ENCODE measurements around the gene GMDS. TPM values are rescaled to one million over a fixed set of nuclear protein-coding genes. Genes with fewer than 3 reads are reported as not detected.

GMDS gene
- total and polyA plus RNA-seq, 2 of the 13 experiments (the other 11 are each of a cell fraction or from before 2014, with no cell fraction given), result 64.4 to 112 TPM

- TF ChIP-seq ZNF761 (CRISPR knock-in tag; conservative IDR thresholded peaks at IDR 0.05) (no peak), IRX3 (CRISPR knock-in tag; IDR thresholded peaks at IDR 0.05; ENCODE audit: borderline replicate concordance, low read depth) (no peak), KAT2B (IDR thresholded peaks at IDR 0.05; ENCODE audit: borderline replicate concordance, low read depth, low read length) (no peak), CTCF (CRISPR knock-in tag; IDR thresholded peaks at IDR 0.05) (no peak), XBP1 (CRISPR knock-in tag; IDR thresholded peaks at IDR 0.05) (no peak), FLYWCH1 (CRISPR knock-in tag; IDR thresholded peaks at IDR 0.05) (no peak)
Observed at GRCh38 chr6:2029130-2029794, 216.1 kb downstream of the GMDS start (continued).

DNA sequence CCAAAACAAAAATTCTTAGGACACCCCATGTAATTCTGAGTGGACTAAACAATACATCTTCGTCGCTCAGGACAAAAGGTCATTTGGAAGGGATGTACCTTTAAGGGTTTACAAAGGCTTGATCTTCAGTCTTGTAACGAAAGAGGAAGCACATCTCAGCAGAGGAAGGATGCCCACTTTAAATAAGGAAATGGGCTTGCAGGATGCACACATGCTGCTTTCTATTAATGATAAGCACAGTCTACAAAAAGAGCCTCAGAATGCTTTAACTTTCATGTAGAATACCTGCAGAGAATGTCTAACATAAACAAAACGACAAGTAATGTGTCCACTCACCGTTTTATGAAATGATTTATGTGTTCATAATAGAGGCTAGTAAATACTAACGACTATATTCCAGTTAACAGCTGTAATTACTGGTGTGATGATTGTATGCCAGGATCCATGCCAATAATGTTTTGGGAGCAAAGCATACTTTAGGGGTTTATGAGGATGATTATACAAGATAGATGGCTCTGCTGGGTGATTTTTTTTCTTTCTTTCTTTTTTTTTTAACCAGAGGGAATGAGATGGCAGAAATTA, 216.9 kb downstream of the GMDS start:
- DNase-seq (ENCODE audit: low spot score), result no peak
- no peak for ATAC-seq
- peaks cover 0 to 4% of the 10 kb centered on the region in 2 experiments; a peak in 2 of 5 replicates for H3K36me3 ChIP-seq (replicated peaks in 1 of 2; ENCODE audit: control insufficient read depth in 1 of 2, insufficient read depth in 2 of 2, low read length in 2 of 2)
- in situ Hi-C loops (cut with HindIII; ENCODE audit: extremely low pct_ligation_motif_present, low pct_unique_long_range_greater_than_20kb) (no loop called here), intact Hi-C loops (cut with micrococcal nuclease; ENCODE audit: unreplicated experiment) (no loop called here)
- H3K4me1 ChIP-seq (ENCODE audit: insufficient read depth, low read length), result no peaks in the 10 kb centered on the region
- H4K20me1 ChIP-seq (ENCODE audit: insufficient read depth, low read length), result no peaks in the 10 kb centered on the region; the same call in 1 of the 2 replicates
- no peak overlapping the region for H3K27ac ChIP-seq (ENCODE audit: extremely low read length, insufficient read depth, low read length)
- no peak overlapping the region for H2AFZ ChIP-seq (ENCODE audit: low read length)
- H3K4me3 ChIP-seq (replicated peaks in 1 of 3; ENCODE audit: insufficient read depth in 1 of 3, low read depth in 2 of 3, low read length in 3 of 3), result no peak overlapping the region
- no peak overlapping the region for H3K9ac ChIP-seq (ENCODE audit: insufficient read depth, low read depth, low read length)
- no peak overlapping the region for H3K4me2 ChIP-seq (ENCODE audit: low read depth, low read length)
- no TSS peak for BruUV-seq (replicated peaks)
- H3K79me2 ChIP-seq (ENCODE audit: insufficient read depth, low read length), result peaks cover 1% of the 10 kb centered on the region
- WGBS (ENCODE audit: low lambda C conversion rate), result 96% methylated on average over 6 of the region's 6 CpGs
- H3K9me3 ChIP-seq (ENCODE audit: low read length), result no peaks in the 10 kb centered on the region
- POLR2A ChIA-PET, result no interaction called here
- no peak for FAIRE-seq
- TF ChIP-seq SIN3A (IDR thresholded peaks at IDR 0.05; ENCODE audit: borderline replicate concordance, low read depth, low read length) (no peak), BHLHE40 (IDR thresholded peaks at IDR 0.05; ENCODE audit: low read length) (no peak), MIER2 (CRISPR knock-in tag; IDR thresholded peaks at IDR 0.05) (no peak), RNF2 (conservative IDR thresholded peaks at IDR 0.05; ENCODE audit: low read depth) (no peak), ZSCAN31 (CRISPR knock-in tag; IDR thresholded peaks at IDR 0.05; ENCODE audit: low read depth) (no peak)
- CTCF ChIA-PET (ENCODE audit: low intra/inter-chr PET ratio, low total read pairs), result no interaction called here
- H3K27me3 ChIP-seq (ENCODE audit: control insufficient read depth in 1 of 2, insufficient read depth in 2 of 2, low read length in 2 of 2), result no peaks in the 10 kb centered on the region
